ENCODE results near the gene TESMIN.

Gene TESMIN

DNA sequence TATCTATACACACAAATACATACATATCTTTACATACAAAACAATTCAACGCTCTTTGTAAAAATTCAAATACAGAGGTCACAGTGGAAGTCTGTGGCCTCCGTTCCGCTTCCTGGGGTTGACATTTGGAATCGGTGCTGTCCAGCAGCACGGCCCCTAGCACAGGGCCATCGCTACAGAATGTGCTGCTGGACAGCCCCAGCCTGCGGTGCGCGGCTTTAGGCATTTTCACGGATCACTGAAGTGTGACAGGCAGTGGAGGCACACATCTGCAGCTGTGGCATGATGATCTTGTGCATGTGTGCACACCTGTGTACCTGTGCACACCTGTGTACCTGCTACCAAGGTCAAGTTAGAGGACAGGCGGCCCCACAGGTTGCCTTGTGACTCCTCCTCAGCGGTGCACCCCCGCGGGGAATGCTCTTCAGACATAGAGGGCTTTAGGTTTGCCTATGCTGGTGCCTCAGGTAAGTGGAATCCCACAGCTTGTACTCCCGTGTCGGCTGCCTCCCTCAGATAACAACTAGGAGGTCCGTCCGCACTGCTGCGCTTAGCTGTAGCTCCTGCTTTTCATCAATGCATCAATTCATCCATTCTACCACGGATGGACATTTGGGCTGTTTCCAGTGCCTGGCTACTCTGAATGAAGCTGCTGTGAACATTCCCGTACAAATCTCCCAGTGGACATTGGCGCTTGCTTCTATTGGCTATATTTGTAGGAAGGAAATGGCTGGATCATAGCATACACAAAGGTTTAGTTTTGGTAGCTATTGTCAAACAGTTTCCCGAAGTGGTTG is 37.1 kb downstream of the TESMIN start:
- Histone ChIP-seq H3K79me2 (ENCODE audit: low read length) (no peaks in the 10 kb centered on the region), H3K27ac (ENCODE audit: low read length) (no peak overlapping the region), H3F3A (ENCODE audit: insufficient read depth, low read length) (no peaks in the 10 kb centered on the region), H3K27me3 (replicated peaks; ENCODE audit: insufficient read depth, low read length) (no peaks in the 10 kb centered on the region), H3K9ac (ENCODE audit: low read length) (no peak overlapping the region), H3K36me3 (replicated peaks; ENCODE audit: insufficient read depth, low read length) (no peaks in the 10 kb centered on the region), H3K4me3 (ENCODE audit: low read length) (no peak overlapping the region), H3K4me1 (ENCODE audit: low read length) (no peaks in the 10 kb centered on the region), H3K4me2 (ENCODE audit: low read depth, low read length) (no peak overlapping the region), H3K9me3 (replicated peaks; ENCODE audit: insufficient read depth, low read length) (no peaks in the 10 kb centered on the region), H3K9me2 (replicated peaks; ENCODE audit: insufficient read depth, low read length) (no peaks in the 10 kb centered on the region), H4K20me1 (ENCODE audit: insufficient read depth, low read length) (no peaks in the 10 kb centered on the region), H2AFZ (ENCODE audit: low read length) (no peak overlapping the region)
- TF ChIP-seq EZH2phosphoT487 (IDR thresholded peaks at IDR 0.05; ENCODE audit: low read length) (no peak), EZH2 (optimal IDR thresholded peaks at IDR 0.05; ENCODE audit: low read depth, low read length) (no peak)
- TF ChIP-seq, protein P1, sequence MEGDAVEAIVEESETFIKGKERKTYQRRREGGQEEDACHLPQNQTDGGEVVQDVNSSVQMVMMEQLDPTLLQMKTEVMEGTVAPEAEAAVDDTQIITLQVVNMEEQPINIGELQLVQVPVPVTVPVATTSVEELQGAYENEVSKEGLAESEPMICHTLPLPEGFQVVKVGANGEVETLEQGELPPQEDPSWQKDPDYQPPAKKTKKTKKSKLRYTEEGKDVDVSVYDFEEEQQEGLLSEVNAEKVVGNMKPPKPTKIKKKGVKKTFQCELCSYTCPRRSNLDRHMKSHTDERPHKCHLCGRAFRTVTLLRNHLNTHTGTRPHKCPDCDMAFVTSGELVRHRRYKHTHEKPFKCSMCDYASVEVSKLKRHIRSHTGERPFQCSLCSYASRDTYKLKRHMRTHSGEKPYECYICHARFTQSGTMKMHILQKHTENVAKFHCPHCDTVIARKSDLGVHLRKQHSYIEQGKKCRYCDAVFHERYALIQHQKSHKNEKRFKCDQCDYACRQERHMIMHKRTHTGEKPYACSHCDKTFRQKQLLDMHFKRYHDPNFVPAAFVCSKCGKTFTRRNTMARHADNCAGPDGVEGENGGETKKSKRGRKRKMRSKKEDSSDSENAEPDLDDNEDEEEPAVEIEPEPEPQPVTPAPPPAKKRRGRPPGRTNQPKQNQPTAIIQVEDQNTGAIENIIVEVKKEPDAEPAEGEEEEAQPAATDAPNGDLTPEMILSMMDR (IDR thresholded peaks at IDR 0.05; ENCODE audit: low read length), result no peak
- no peak for DNase-seq

DNA sequence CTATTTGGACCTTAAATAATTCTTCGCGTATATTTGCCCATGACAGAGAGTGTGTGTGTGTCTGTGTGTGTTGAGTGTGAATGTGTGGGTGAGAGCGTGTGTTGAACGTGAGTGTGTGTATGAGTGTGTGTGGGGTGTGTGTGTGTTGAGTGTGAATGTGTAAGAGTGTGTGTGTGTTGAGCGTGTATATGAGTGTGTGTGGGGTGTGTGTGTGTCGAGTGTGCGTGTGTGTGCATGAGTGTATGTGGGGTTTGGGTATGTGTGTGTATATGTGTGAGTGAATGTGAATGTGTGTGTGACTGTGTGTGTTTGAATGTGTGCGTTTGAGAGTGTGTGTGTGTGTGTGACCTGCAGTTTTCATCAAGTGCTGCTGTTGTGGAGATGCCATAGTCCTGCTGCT is 40.2 kb downstream of the TESMIN start:
- no peak for TF ChIP-seq EZH2 (optimal IDR thresholded peaks at IDR 0.05; ENCODE audit: low read depth, low read length)
- TF ChIP-seq EZH2phosphoT487 (IDR thresholded peaks at IDR 0.05; ENCODE audit: low read length), result no peak
- TF ChIP-seq, protein P1 (IDR thresholded peaks at IDR 0.05; ENCODE audit: low read length), result no peak
- no peaks in the 10 kb centered on the region for H3K79me2 ChIP-seq (ENCODE audit: low read length)
- DNase-seq, result no peak
- H4K20me1 ChIP-seq (ENCODE audit: insufficient read depth, low read length), result no peaks in the 10 kb centered on the region
- H3K4me1 ChIP-seq (ENCODE audit: low read length), result no peaks in the 10 kb centered on the region
- no peak overlapping the region for H3K9ac ChIP-seq (ENCODE audit: low read length)
- no peaks in the 10 kb centered on the region for H3K9me3 ChIP-seq (replicated peaks; ENCODE audit: insufficient read depth, low read length)
- H3K36me3 ChIP-seq (replicated peaks; ENCODE audit: insufficient read depth, low read length), result no peaks in the 10 kb centered on the region
- no peak overlapping the region for H3K4me3 ChIP-seq (ENCODE audit: low read length)
- no peaks in the 10 kb centered on the region for H3K27me3 ChIP-seq (replicated peaks; ENCODE audit: insufficient read depth, low read length)
- no peak overlapping the region for H3K4me2 ChIP-seq (ENCODE audit: low read depth, low read length)
- H3K9me2 ChIP-seq (replicated peaks; ENCODE audit: insufficient read depth, low read length), result no peaks in the 10 kb centered on the region
- no peak overlapping the region for H2AFZ ChIP-seq (ENCODE audit: low read length)
- no peak overlapping the region for H3K27ac ChIP-seq (ENCODE audit: low read length)
- no peaks in the 10 kb centered on the region for H3F3A ChIP-seq (ENCODE audit: insufficient read depth, low read length)

DNA sequence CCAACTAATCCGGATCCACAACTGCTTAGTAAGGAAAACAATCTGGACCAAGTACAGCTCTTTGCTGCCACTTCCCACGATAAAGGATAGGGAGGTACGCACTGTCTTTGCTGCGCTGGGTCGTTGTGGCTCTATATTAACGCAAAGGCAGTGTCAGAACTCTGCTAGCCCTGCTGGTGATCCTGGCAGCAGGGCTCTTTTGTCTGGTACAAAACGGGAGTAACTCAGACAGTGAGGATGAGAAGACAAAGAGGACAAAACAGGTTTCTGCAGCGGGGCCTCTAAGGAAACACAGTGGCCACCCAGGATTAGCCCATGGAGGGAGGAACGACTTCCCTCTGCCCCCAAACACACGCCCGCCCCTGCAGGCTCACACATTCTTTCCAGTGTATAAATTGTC is 40.9 kb downstream of the TESMIN start:
- no peaks in the 10 kb centered on the region for H3K9me2 ChIP-seq (replicated peaks; ENCODE audit: insufficient read depth, low read length)
- H3K9ac ChIP-seq (ENCODE audit: low read length), result no peak overlapping the region
- no peaks in the 10 kb centered on the region for H3K79me2 ChIP-seq (ENCODE audit: low read length)
- no peak for DNase-seq
- H2AFZ ChIP-seq (ENCODE audit: low read length), result no peak overlapping the region
- H3K4me3 ChIP-seq (ENCODE audit: low read length), result no peak overlapping the region
- H3K36me3 ChIP-seq (replicated peaks; ENCODE audit: insufficient read depth, low read length), result no peaks in the 10 kb centered on the region
- no peaks in the 10 kb centered on the region for H3K27me3 ChIP-seq (replicated peaks; ENCODE audit: insufficient read depth, low read length)
- H3K9me3 ChIP-seq (replicated peaks; ENCODE audit: insufficient read depth, low read length), result no peaks in the 10 kb centered on the region
- no peak overlapping the region for H3K4me2 ChIP-seq (ENCODE audit: low read depth, low read length)
- H3K4me1 ChIP-seq (ENCODE audit: low read length), result no peaks in the 10 kb centered on the region
- H3K27ac ChIP-seq (ENCODE audit: low read length), result no peak overlapping the region
- no peak for TF ChIP-seq EZH2phosphoT487 (IDR thresholded peaks at IDR 0.05; ENCODE audit: low read length)
- TF ChIP-seq, protein P1 (IDR thresholded peaks at IDR 0.05; ENCODE audit: low read length), result no peak
- TF ChIP-seq EZH2 (optimal IDR thresholded peaks at IDR 0.05; ENCODE audit: low read depth, low read length), result no peak
- no peaks in the 10 kb centered on the region for H4K20me1 ChIP-seq (ENCODE audit: insufficient read depth, low read length)
- no peaks in the 10 kb centered on the region for H3F3A ChIP-seq (ENCODE audit: insufficient read depth, low read length)
